A673 (cell line): ENCODE measurements around the gene TOM1. TPM values are rescaled to one million over a fixed set of nuclear protein-coding genes. Genes with fewer than 3 reads are reported as not detected.

ENCODE experiments used
- BruUV-seq: library from RNA; stranded (reverse); fragments of 400-500 nt; replicated peaks from 2 replicates; lab custom pipeline; 2021; lab: Mats Ljungman, UMichigan
- CTCF ChIA-PET: fragments of 300-600 bp; sonication (Branson Sonifier 250); formaldehyde crosslinking; loops from one replicate; lab custom pipeline; 2022; ENCODE audit warnings: antibody characterized with exemption; lab: Charles Lee
- POLR2A ChIA-PET: fragments of 300-600 bp; sonication (Branson Sonifier 250); formaldehyde crosslinking; loops from one replicate; lab custom pipeline; 2022; ENCODE audit warnings: antibody characterized with exemption; ENCODE audit not compliant: low non-redundant PET; lab: Charles Lee
- DNase-seq: peaks from one replicate; pipeline ENCODE4 v3.0.0-alpha.2; 2015; ENCODE audit warnings: low spot score
- H3K27ac ChIP-seq: fragments of 200-600 bp; sonication (generic); 2 replicates; pipeline ENCODE4 v1.5.1; 2016; ENCODE audit warnings: mixed run types, low read depth, mild to moderate bottlenecking, mixed read lengths, antibody characterized with exemption, low read length; ENCODE audit not compliant: poor library complexity, severe bottlenecking
- H3K27me3 ChIP-seq: fragments of 200-600 bp; sonication (generic); replicated peaks from 2 replicates; pipeline ENCODE4 v1.6.1; 2017; ENCODE audit warnings: mixed run types, low read depth, mild to moderate bottlenecking, mixed read lengths, antibody characterized with exemption, low read length; ENCODE audit not compliant: insufficient read depth, poor library complexity
- H3K36me3 ChIP-seq: fragments of 200-600 bp; sonication (generic); 2 replicates; pipeline ENCODE4 v1.6.1; 2016; ENCODE audit warnings: mixed run types, mild to moderate bottlenecking, mixed read lengths, antibody characterized with exemption, low read length; ENCODE audit not compliant: insufficient read depth, poor library complexity, severe bottlenecking
- H3K4me1 ChIP-seq: fragments of 200-600 bp; sonication (generic); 2 replicates; pipeline ENCODE4 v1.6.1; 2017; ENCODE audit warnings: mixed run types, mild to moderate bottlenecking, mixed read lengths, antibody characterized with exemption, low read length; ENCODE audit not compliant: insufficient read depth, poor library complexity, severe bottlenecking
- H3K4me3 ChIP-seq: fragments of 200-600 bp; sonication (generic); 2 replicates; pipeline ENCODE4 v1.5.1; 2016; ENCODE audit warnings: low read depth, mixed run types, mild to moderate bottlenecking, mixed read lengths, low read length; ENCODE audit not compliant: poor library complexity, severe bottlenecking
- H3K9me3 ChIP-seq: fragments of 200-600 bp; sonication (generic); 2 replicates; pipeline ENCODE4 v1.6.1; 2016; ENCODE audit warnings: mixed run types, low read depth, mild to moderate bottlenecking, mixed read lengths, antibody characterized with exemption, low read length; ENCODE audit not compliant: poor library complexity, severe bottlenecking
- EZH2 ChIP-seq: fragments of 200-600 bp; sonication (generic); IDR thresholded peaks from 2 replicates; pipeline ENCODE4 v1.6.1; 2017; ENCODE audit warnings: borderline replicate concordance, low read depth, mild to moderate bottlenecking, mixed read lengths, antibody characterized with exemption, low read length; ENCODE audit not compliant: poor library complexity, severe bottlenecking
- intact Hi-C: fragments of 100-400 bp; cut with micrococcal nuclease; formaldehyde crosslinking; loops from one replicate; pipeline ENCODE4 v1.10.0; 2022; ENCODE audit not compliant: unreplicated experiment
- total RNA-seq: library from RNA; stranded (reverse); gene quantifications from 2 replicates; pipeline ENCODE4 v1.2.3, GENCODE V29; 2021
- TF ChIP-seq, protein P1 (sequence below): fragments of 300-800, 200-600 bp; sonication (generic); conservative IDR thresholded peaks from 2 replicates; pipeline ENCODE4 v1.5.1; 2017; ENCODE audit warnings: low read depth, mild to moderate bottlenecking, antibody characterized with exemption, low read length, moderate library complexity, mixed read lengths

TOM1 gene
- total RNA-seq, 1 experiment from 2014 or later, result 22.8 TPM

DNA sequence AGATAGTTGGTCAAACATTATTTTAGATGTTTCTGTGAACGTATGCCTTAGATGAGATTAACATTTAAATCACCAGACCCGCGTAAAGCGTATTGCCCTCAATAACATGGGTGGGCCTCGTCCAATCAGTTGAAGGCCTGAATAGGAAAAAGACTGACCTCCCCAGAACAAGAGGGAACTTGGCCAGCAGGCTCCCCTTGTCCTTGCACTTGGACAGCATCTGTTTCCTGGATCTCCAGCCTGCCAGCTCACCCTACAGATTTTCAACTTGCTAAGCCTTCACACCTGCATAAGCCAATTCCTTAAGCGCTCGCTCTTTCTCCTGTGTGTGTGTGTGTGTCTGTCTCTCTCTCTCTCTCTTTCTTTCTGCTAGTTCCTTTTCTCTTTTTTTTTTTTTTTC is 8.2 kb downstream of the TOM1 start:
- CTCF ChIA-PET, result no interaction called here
- Histone ChIP-seq H3K27me3 (no peaks in the 10 kb centered on the region), H3K4me3 (no peak overlapping the region), H3K36me3 (no peaks in the 10 kb centered on the region), H3K4me1 (peaks cover 7% of the 10 kb centered on the region), H3K9me3 (no peaks in the 10 kb centered on the region), H3K27ac (no peak overlapping the region)
- POLR2A ChIA-PET, result no interaction called here
- no peak for TF ChIP-seq EZH2
- DNase-seq, result no peak
- intact Hi-C loops, result no loop called here
- BruUV-seq, result no TSS peak

DNA sequence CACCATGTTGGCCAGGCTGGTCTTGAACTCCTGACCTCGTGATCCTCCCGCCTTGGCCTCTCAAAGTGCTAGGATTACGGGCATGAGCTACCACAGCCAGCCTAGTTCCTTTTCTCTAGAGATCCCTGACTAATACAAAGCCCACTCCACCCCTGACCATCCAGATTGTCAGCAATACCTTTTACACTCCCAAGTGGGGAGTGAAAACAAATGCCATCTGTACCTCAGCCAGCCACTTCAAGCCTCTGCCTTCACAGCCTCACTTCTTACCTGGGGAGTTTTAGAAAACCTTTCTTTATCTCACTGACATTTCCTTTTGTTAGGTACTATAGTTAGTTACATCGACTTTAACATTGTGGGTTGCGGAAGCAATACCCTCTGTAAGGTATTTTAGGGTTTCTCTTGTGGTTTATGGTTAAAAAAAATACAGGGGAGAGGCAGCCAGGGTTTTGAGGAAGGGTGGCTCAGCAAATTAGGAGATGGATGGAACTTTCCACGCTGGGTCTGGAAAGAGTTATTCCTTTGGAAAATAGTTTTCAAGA is 8.9 kb downstream of the TOM1 start:
- Histone ChIP-seq H3K27ac (no peak overlapping the region), H3K9me3 (no peaks in the 10 kb centered on the region), H3K4me1 (peaks cover 7% of the 10 kb centered on the region), H3K4me3 (no peak overlapping the region), H3K36me3 (no peaks in the 10 kb centered on the region), H3K27me3 (no peaks in the 10 kb centered on the region)
- intact Hi-C loops, result no loop called here
- no TSS peak for BruUV-seq
- POLR2A ChIA-PET, result no interaction called here
- TF ChIP-seq, protein P1, sequence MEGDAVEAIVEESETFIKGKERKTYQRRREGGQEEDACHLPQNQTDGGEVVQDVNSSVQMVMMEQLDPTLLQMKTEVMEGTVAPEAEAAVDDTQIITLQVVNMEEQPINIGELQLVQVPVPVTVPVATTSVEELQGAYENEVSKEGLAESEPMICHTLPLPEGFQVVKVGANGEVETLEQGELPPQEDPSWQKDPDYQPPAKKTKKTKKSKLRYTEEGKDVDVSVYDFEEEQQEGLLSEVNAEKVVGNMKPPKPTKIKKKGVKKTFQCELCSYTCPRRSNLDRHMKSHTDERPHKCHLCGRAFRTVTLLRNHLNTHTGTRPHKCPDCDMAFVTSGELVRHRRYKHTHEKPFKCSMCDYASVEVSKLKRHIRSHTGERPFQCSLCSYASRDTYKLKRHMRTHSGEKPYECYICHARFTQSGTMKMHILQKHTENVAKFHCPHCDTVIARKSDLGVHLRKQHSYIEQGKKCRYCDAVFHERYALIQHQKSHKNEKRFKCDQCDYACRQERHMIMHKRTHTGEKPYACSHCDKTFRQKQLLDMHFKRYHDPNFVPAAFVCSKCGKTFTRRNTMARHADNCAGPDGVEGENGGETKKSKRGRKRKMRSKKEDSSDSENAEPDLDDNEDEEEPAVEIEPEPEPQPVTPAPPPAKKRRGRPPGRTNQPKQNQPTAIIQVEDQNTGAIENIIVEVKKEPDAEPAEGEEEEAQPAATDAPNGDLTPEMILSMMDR, result no peak
- no peak for TF ChIP-seq EZH2
- no peak for DNase-seq
- CTCF ChIA-PET, result no interaction called here

DNA sequence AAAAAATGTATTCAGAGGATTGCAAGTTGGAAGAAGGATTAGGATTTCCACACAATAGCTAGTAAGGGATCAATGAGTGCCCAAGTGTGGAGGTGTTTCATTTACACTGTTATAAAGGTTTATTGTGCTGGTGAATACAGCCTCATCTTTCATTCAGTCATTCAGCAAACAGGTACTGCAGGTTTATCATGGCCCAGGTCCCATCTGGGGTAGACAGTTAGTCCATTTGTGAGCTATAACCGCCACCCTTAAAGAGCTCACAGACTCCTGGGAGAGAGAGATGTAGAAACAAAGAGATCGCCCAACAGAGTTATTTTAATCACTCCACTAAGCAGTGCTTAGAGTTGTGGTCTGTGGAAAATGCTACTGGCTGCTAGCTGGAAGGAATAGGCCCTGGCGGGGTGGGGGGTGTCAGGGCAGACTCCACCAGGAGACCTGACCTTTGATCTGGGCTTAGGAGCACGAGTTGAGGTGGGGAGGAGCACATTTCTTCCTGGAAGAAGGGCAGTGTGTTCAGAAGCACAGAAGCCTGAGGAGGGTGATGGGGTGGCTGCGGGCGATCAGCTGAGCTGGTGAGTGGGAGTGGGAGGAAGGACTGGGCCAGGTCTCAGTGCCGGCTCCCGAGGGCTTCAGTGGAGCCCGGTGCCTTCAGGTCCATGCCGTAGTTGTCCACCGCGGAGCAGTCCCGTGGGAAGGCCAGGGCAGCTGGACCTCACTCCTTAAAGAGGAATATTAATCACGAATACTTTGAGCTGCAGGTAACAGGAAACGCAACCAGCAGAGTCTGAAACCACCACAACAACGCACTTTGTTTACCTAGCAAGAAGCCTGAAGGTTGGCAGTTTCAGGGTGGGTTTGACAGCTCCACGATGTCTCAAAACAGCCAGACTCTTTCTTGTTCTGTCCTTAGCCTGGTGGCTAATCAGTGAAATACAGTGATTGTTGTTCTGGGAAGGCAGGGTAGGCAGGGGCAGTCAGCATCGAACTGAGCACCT is 11.2 kb downstream of the TOM1 start:
- intact Hi-C loops, result no loop called here
- Histone ChIP-seq H3K4me1 (peaks cover 7% of the 10 kb centered on the region), H3K4me3 (no peak overlapping the region)

More for the DNA sequence above, 11.2 kb downstream of the TOM1 start:
- no TSS peak for BruUV-seq
- ChIA-PET CTCF (no interaction called here), POLR2A (no interaction called here)
- no peaks in the 10 kb centered on the region for H3K9me3 ChIP-seq
- no peaks in the 10 kb centered on the region for H3K27me3 ChIP-seq
- H3K27ac ChIP-seq, result no peak overlapping the region
- TF ChIP-seq, protein P1, result no peak
- no peak for TF ChIP-seq EZH2
- no peak for DNase-seq
- H3K36me3 ChIP-seq, result no peaks in the 10 kb centered on the region
